Endothelial cell (in vitro differentiated cells): Measurements from ENCODE around the gene FST. TPM values are rescaled to one million over a fixed set of nuclear protein-coding genes. Genes with fewer than 3 reads are reported as not detected.

Experiments used
- DNase-seq: peaks from one replicate; pipeline ENCODE4 v3.0.0; 2021; ENCODE audit warnings: low spot score
- H3K27ac Mint-ChIP-seq: one replicate; pipeline ENCODE4 v1.8.0; 2021; ENCODE audit warnings: mixed read lengths, inconsistent platforms; ENCODE audit not compliant: unreplicated experiment
- H3K27me3 Mint-ChIP-seq: one replicate; pipeline ENCODE4 v1.8.0; 2021; ENCODE audit warnings: mild to moderate bottlenecking, moderate library complexity, mixed read lengths, inconsistent platforms; ENCODE audit not compliant: unreplicated experiment
- H3K36me3 Mint-ChIP-seq: one replicate; pipeline ENCODE4 v1.8.0; 2021; ENCODE audit warnings: mild to moderate bottlenecking, low read depth, mixed read lengths, inconsistent platforms; ENCODE audit not compliant: unreplicated experiment
- H3K4me1 Mint-ChIP-seq: one replicate; pipeline ENCODE4 v1.8.0; 2021; ENCODE audit warnings: mild to moderate bottlenecking, mixed read lengths, inconsistent platforms; ENCODE audit not compliant: unreplicated experiment
- H3K4me3 Mint-ChIP-seq: one replicate; pipeline ENCODE4 v1.8.0; 2021; ENCODE audit warnings: mild to moderate bottlenecking, mixed read lengths, inconsistent platforms; ENCODE audit not compliant: unreplicated experiment
- H3K9me3 Mint-ChIP-seq: one replicate; pipeline ENCODE4 v1.8.0; 2021; ENCODE audit warnings: mixed read lengths, inconsistent platforms; ENCODE audit not compliant: unreplicated experiment
- total RNA-seq: library from RNA; stranded (reverse); fragmentation: NEBNext Ultra II Directional; extraction: Animal tissue kit (Norgen Biotek cat#: 25700); gene quantifications from one replicate; pipeline ENCODE4 v1.2.1, GENCODE V29; 2021; ENCODE audit not compliant: unreplicated experiment
- TF ChIP-seq, protein P1 (sequence below): fragments of 200-600 bp; sonication (generic); IDR thresholded peaks from one replicate; pipeline ENCODE4 v1.5.0; 2021; ENCODE audit warnings: antibody characterized with exemption; ENCODE audit not compliant: unreplicated experiment

Gene FST
- total RNA-seq, 1 donor from 2014 or later, result 3.3 TPM

DNA sequence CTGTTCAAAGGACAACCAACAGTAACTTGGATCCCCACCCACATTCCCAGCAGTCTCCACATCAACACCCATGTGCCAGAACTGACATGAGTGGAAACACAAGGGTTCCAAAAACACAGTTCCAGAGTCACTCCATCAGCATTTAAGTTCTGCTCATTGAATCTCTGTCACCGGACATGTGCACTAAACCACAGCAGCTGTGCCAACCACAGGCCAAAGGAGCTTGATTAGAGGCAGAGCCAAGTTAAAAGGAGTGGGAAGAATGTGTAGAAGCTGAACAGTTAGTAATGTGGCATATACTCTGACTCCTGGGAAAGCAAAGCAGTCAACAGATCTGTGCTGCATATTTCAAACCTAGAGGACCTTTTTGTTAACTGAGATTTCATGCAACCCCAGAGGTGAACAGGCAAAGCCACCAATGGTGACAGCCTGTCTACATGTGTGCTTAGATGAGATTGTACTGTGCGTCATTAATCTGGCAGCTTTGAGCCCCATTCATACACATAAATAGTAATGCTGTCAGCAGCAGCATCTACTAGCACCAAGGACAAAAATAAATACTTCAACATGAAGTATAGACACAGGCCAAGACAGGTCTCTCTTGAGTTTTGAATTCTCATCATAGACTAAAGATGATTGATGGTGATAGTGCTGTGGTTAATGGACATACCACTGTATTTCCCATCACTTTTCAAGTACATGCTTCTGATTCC, 16.4 kb upstream of the FST start:
- TF ChIP-seq, protein P1, sequence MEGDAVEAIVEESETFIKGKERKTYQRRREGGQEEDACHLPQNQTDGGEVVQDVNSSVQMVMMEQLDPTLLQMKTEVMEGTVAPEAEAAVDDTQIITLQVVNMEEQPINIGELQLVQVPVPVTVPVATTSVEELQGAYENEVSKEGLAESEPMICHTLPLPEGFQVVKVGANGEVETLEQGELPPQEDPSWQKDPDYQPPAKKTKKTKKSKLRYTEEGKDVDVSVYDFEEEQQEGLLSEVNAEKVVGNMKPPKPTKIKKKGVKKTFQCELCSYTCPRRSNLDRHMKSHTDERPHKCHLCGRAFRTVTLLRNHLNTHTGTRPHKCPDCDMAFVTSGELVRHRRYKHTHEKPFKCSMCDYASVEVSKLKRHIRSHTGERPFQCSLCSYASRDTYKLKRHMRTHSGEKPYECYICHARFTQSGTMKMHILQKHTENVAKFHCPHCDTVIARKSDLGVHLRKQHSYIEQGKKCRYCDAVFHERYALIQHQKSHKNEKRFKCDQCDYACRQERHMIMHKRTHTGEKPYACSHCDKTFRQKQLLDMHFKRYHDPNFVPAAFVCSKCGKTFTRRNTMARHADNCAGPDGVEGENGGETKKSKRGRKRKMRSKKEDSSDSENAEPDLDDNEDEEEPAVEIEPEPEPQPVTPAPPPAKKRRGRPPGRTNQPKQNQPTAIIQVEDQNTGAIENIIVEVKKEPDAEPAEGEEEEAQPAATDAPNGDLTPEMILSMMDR, result no peak
- Mint-ChIP-seq H3K4me3 (no peak overlapping the region), H3K27ac (no peak overlapping the region), H3K9me3 (no peaks in the 10 kb centered on the region), H3K4me1 (peaks cover 11% of the 10 kb centered on the region), H3K27me3 (no peaks in the 10 kb centered on the region), H3K36me3 (no peaks in the 10 kb centered on the region)
- DNase-seq, result no peak

- Mint-ChIP-seq H3K4me3 (no peak overlapping the region), H3K36me3 (no peaks in the 10 kb centered on the region), H3K27me3 (no peaks in the 10 kb centered on the region), H3K9me3 (no peaks in the 10 kb centered on the region), H3K4me1 (peaks cover 11% of the 10 kb centered on the region), H3K27ac (no peak overlapping the region)
- DNase-seq, result no peak
- TF ChIP-seq, protein P1, result no peak
These were observed 15.7 kb upstream of the FST start for GRCh38 chr5:53464722-53465121.

- no peaks in the 10 kb centered on the region for H3K27me3 Mint-ChIP-seq
- TF ChIP-seq, protein P1, result no peak
- no peak overlapping the region for H3K4me3 Mint-ChIP-seq
- H3K36me3 Mint-ChIP-seq, result no peaks in the 10 kb centered on the region
- peaks cover 11% of the 10 kb centered on the region for H3K4me1 Mint-ChIP-seq
- H3K9me3 Mint-ChIP-seq, result no peaks in the 10 kb centered on the region
- no peak for DNase-seq
- H3K27ac Mint-ChIP-seq, result no peak overlapping the region
These were observed 10.3 kb upstream of the FST start for GRCh38 chr5:53469946-53470687.

GRCh38 chr5:53472279-53472678, 8.2 kb upstream of the FST start:
- no peaks in the 10 kb centered on the region for H3K36me3 Mint-ChIP-seq
- TF ChIP-seq, protein P1, result no peak
- DNase-seq, result no peak
- H3K9me3 Mint-ChIP-seq, result no peaks in the 10 kb centered on the region
- peaks cover 4% of the 10 kb centered on the region for H3K4me1 Mint-ChIP-seq
- H3K4me3 Mint-ChIP-seq, result no peak overlapping the region
- H3K27ac Mint-ChIP-seq, result no peak overlapping the region
- H3K27me3 Mint-ChIP-seq, result no peaks in the 10 kb centered on the region
